Stimulated activated naive B cell treated with anti-CD40 and anti-IgM and Interleukin-4, amounts not matched to agents 10 μg/mL and 1 μg/mL and 100 μg/mL, for 72 hours (primary cell): Measurements from ENCODE around the gene GPR22.

Experiments used
- ATAC-seq, 2 donors: fragments of 150-1000 bp; cut with Tn5 transposase; replicated peaks; 2 replicates each; pipeline ENCODE4 v1.10.0; 2021; ENCODE audit warnings: moderate library complexity in 1 of 2
- DNase-seq: peaks from one replicate; pipeline ENCODE4 v3.0.0; 2021
- H3K27ac Mint-ChIP-seq: one replicate; pipeline ENCODE4 v1.8.0; 2022; ENCODE audit warnings: mild to moderate bottlenecking, mixed read lengths
- H3K27me3 Mint-ChIP-seq, 2 donors: one replicate each; pipeline ENCODE4 v1.8.0; 2022; ENCODE audit warnings: mixed read lengths in 2 of 2
- H3K36me3 Mint-ChIP-seq, 2 donors: one replicate each; pipeline ENCODE4 v1.8.0; 2022; ENCODE audit warnings: mixed read lengths in 2 of 2, mild to moderate bottlenecking in 1 of 2
- H3K4me1 Mint-ChIP-seq, 2 donors: one replicate each; pipeline ENCODE4 v1.8.0; 2022; ENCODE audit warnings: mixed read lengths in 2 of 2, mild to moderate bottlenecking in 1 of 2
- H3K4me3 Mint-ChIP-seq, 2 donors: one replicate each; pipeline ENCODE4 v1.8.0; 2022; ENCODE audit warnings: mild to moderate bottlenecking in 2 of 2, mixed read lengths in 2 of 2, moderate library complexity in 1 of 2
- H3K9me3 Mint-ChIP-seq, 2 donors: one replicate each; pipeline ENCODE4 v1.8.0; 2022; ENCODE audit warnings: mixed read lengths in 2 of 2, mild to moderate bottlenecking in 1 of 2

Gene GPR22

DNA sequence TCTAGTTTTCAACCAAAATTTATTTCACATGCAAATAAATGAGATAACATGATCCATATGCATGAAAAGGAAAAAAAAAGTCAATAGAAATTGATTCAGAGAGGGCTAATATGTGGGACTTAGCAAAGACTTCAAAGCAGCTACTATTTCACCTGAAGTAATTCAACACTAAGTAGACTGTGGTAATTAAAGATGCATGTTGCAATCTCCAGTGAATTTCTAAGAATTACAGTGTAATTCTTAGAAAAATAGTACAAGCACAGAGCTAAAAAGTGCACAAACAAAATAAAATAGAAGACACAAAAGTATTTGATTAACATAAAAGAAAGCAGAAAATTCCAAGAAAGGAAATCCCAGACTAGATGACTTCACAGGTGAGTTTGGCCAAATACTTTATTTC lies 25.7 kb downstream of the GPR22 start:
- H3K9me3 Mint-ChIP-seq, result peaks cover 0 to 4% of the 10 kb centered on the region in 2 donors
- H3K36me3 Mint-ChIP-seq, result peaks cover 15 to 26% of the 10 kb centered on the region in 2 donors
- ATAC-seq (no peak), DNase-seq (no peak)
- H3K27me3 Mint-ChIP-seq, result no peaks in the 10 kb centered on the region
- H3K4me1 Mint-ChIP-seq, result peaks cover 8 to 53% of the 10 kb centered on the region in 2 donors
- no peak overlapping the region for H3K4me3 Mint-ChIP-seq
- H3K27ac Mint-ChIP-seq, result no peak overlapping the region

DNA sequence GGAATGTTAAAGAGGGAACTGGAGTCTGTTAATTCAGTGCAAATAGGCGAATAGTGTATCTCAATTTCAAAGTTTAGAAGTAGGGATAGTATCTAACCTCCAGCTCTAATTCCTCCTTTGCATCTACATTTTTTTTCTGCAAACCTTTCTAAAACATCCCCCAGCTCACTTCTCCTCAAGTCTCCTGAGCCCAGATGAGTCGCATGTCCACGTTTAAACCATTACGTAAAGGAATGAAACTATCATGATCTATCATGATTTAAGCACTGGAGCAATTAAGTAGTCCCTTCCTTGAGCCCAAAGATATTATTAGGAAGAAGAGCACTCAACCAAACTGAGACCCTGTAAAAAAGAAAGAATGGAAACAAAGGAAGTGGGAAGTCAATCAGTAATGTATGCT lies 29.9 kb downstream of the GPR22 start:
- no peaks in the 10 kb centered on the region for H3K27me3 Mint-ChIP-seq
- peaks cover 0 to 3% of the 10 kb centered on the region in 2 donors for H3K9me3 Mint-ChIP-seq
- DNase-seq (no peak), ATAC-seq (no peak)
- peaks cover 18 to 21% of the 10 kb centered on the region in 2 donors for H3K36me3 Mint-ChIP-seq
- H3K4me3 Mint-ChIP-seq, result no peak overlapping the region
- no peak overlapping the region for H3K27ac Mint-ChIP-seq
- peaks cover 11 to 28% of the 10 kb centered on the region in 2 donors for H3K4me1 Mint-ChIP-seq

DNA sequence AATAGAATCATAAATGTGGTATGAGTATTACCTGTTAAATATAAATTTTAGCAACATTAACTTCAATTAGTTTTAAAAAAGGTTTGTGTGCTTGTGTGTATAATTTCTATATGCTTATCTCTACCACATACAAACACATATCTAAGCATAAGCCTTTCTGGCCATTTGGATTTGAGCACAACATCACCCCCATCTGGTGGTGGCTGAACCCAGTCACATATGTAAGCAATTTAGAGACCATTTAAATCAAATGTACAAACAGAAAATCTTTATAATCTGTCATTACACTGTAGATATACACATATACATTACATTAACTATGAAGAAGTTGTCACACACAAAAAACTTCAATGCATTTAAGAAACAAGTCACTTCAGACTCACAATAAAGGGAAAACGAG lies 31.7 kb downstream of the GPR22 start:
- H3K4me1 Mint-ChIP-seq, result peaks cover 13 to 23% of the 10 kb centered on the region in 2 donors
- no peaks in the 10 kb centered on the region for H3K9me3 Mint-ChIP-seq
- peaks cover 17 to 22% of the 10 kb centered on the region in 2 donors for H3K36me3 Mint-ChIP-seq
- no peak for DNase-seq
- no peak overlapping the region for H3K27ac Mint-ChIP-seq
- no peak overlapping the region for H3K4me3 Mint-ChIP-seq
- no peaks in the 10 kb centered on the region for H3K27me3 Mint-ChIP-seq
- ATAC-seq, result peak; percentile 42 to 52

DNA sequence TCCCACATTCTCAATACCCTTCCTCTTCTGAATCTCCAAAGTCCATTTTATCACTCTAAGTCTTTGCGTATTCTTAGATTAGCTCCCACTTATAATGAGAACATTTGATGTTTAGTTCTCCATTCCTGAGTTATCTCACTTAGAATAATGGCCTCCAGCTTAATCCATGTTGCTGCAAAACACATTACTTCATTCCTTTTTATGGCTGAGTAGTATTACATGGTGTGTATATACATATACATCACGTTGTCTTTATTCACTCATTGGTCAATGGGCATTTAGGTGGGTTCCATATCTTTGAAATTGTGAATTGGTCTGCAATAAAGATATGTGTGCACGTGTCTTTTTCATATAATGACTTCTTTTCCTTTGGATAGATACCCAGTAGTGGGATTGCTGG lies 32.3 kb downstream of the GPR22 start:
- Mint-ChIP-seq H3K9me3 (no peaks in the 10 kb centered on the region), H3K27ac (no peak overlapping the region), H3K36me3 (peaks cover 15 to 17% of the 10 kb centered on the region in 2 donors), H3K27me3 (no peaks in the 10 kb centered on the region), H3K4me1 (peaks cover 13 to 24% of the 10 kb centered on the region in 2 donors), H3K4me3 (no peak overlapping the region)
- DNase-seq (no peak), ATAC-seq (no peak)

DNA sequence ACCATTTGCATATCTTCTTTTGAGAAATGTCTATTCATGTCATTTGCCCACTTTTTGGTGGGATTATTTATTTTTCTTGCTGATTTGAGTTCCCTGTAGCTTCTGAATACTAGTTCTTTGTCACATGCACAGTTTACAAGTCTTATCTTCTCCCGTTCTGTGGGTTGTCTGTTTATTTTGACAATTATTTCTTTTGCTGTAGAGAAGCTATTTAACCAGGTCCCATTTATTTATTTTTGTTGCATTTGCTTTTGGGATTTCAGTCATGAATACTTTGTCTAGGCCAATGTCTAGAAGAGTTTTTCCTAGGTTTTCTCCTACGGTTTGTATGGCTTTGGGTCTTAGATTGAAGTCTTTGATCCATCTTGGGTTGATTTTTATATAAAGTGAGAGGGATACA lies 32.9 kb downstream of the GPR22 start:
- Mint-ChIP-seq H3K36me3 (peaks cover 16 to 18% of the 10 kb centered on the region in 2 donors), H3K4me3 (no peak overlapping the region), H3K9me3 (no peaks in the 10 kb centered on the region), H3K4me1 (peaks cover 12 to 22% of the 10 kb centered on the region in 2 donors), H3K27me3 (no peaks in the 10 kb centered on the region), H3K27ac (no peak overlapping the region)
- ATAC-seq, result no peak
- DNase-seq, result no peak

DNA sequence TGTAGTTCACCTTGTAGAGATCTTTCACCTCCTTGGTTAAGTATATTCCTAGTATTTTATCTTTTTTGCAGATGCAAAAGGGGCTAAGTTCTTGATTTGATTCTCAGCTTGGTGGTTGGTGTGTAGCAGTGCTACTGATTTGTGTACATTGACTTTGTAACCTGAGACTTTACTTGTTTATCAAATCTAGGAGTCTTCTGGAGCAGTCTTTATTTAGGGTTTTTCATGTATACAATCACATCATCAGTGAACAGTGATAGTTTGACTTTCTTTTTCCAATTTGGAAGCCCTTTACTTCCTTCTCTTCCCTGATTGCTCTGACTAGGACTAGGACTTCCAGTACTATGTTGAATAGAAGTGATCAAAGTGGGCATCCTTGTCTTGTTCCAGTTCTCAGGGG lies 33.8 kb downstream of the GPR22 start:
- DNase-seq (no peak), ATAC-seq (no peak)
- Mint-ChIP-seq H3K27ac (no peak overlapping the region), H3K4me3 (no peak overlapping the region), H3K9me3 (peaks cover 0 to 2% of the 10 kb centered on the region in 2 donors), H3K36me3 (peaks cover 18 to 21% of the 10 kb centered on the region in 2 donors), H3K27me3 (no peaks in the 10 kb centered on the region), H3K4me1 (peaks cover 9 to 18% of the 10 kb centered on the region in 2 donors)

DNA sequence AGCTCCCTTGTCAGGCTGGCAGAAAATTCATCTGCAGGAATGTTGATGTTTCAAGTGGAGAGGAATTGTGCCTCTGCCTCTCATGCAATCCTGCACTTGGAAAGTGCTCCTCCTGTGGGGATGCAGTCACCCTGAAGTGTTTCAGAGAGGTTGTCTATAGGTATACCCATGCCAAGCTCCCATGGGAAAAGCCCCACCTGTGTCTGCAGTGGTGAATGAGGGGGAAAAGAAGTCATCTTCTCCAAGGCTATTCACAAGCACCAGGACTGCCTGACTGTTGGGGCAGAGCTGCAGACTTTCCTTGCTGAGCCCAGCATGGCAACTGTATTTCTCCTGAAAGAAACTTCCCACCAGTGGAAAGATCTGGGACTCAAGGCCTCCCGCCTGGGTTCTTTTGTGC lies 35.5 kb downstream of the GPR22 start:
- H3K4me3 Mint-ChIP-seq, result no peak overlapping the region
- no peak for ATAC-seq
- H3K9me3 Mint-ChIP-seq, result peaks cover 1 to 6% of the 10 kb centered on the region in 2 donors
- H3K36me3 Mint-ChIP-seq, result peaks cover 23 to 28% of the 10 kb centered on the region in 2 donors
- H3K27ac Mint-ChIP-seq, result no peak overlapping the region
- no peaks in the 10 kb centered on the region for H3K27me3 Mint-ChIP-seq
- DNase-seq, result no peak
- H3K4me1 Mint-ChIP-seq, result peaks cover 11 to 25% of the 10 kb centered on the region in 2 donors

DNA sequence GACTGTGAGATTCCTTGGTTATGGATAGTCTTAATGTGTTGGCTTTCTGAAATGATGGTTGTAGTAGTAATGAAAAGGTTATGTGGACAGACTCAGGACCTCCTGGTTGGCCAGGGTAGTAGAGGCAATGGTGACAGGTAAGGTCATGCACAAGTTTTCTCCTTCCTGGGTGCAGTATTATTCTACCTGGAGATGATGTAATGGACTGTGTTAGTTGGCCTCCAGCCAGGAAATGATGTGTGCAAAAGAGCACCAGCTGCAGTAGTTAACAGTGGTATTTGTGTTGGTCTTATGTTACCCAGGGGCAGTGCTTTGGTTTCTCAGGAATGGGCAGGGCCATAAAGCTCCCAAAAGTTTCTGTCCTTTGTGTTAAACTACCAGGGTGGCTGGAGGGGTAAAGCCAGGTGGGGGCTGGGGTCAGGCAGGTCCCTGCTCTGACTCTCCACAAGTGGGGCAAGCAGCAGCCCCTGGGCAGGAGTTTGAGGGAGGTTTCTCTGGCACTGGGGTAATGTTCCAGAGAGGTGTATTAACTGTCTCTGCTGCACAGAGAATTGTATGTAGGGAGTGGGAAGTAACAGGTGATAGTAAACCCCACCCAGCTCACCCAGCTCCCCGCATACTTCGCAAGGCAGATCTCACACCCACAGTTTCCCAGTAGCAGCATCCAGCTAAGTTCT lies 36.3 kb downstream of the GPR22 start:
- no peak for DNase-seq
- Mint-ChIP-seq H3K4me3 (no peak overlapping the region), H3K27me3 (no peaks in the 10 kb centered on the region), H3K4me1 (peaks cover 11 to 30% of the 10 kb centered on the region in 2 donors), H3K27ac (no peak overlapping the region), H3K9me3 (peaks cover 1 to 6% of the 10 kb centered on the region in 2 donors), H3K36me3 (peaks cover 28 to 33% of the 10 kb centered on the region in 2 donors)
- ATAC-seq, result no peak

DNA sequence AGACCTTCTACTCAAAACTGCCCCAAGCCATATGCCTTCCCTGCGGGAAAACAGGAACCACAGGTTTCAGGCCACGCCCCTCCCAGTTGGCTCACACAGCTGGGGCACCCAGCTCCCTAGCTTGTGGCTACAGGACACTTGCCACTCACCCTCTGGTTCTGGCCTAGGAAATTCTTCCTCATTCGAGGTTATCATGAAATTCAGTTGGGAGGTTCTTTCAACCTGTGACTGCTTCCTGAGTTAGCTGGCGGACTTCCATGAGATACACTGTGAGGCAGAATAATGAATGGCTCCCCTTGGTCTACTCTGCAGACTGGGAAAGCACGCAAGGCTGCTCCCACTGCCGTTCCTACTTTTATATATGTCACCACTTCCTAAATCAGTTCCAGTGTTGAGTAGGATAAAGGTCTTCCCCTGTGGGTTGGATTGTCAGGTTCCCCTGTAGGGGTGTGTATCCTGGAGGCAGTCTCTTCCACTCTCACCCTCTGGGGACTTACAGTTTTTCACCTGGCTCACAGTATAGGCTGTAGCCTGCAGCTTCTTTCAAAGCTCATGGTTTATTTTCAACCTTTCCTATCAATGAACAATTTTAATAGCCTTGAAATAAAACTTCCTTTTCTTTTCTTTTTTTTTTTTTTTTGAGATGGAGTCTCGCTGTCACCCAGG lies 37.0 kb downstream of the GPR22 start:
- Mint-ChIP-seq H3K4me1 (peaks cover 11 to 30% of the 10 kb centered on the region in 2 donors), H3K9me3 (peaks cover 1 to 6% of the 10 kb centered on the region in 2 donors), H3K36me3 (peaks cover 28 to 33% of the 10 kb centered on the region in 2 donors), H3K4me3 (no peak overlapping the region), H3K27ac (no peak overlapping the region), H3K27me3 (no peaks in the 10 kb centered on the region)
- DNase-seq (no peak), ATAC-seq (no peak)
